GM12892 (cell line): ENCODE measurements around the gene KCNJ6.

Experiments used
- POLR2A ChIP-seq: IDR thresholded peaks from 2 replicates; pipeline ENCODE4 v1.6.1; 2011; ENCODE audit warnings: low read depth, low read length, control low read depth
- POLR2AphosphoS5 ChIP-seq: IDR thresholded peaks from 2 replicates; pipeline ENCODE4 v1.6.1; 2011; ENCODE audit warnings: low read depth, low read length, control low read depth

DNA sequence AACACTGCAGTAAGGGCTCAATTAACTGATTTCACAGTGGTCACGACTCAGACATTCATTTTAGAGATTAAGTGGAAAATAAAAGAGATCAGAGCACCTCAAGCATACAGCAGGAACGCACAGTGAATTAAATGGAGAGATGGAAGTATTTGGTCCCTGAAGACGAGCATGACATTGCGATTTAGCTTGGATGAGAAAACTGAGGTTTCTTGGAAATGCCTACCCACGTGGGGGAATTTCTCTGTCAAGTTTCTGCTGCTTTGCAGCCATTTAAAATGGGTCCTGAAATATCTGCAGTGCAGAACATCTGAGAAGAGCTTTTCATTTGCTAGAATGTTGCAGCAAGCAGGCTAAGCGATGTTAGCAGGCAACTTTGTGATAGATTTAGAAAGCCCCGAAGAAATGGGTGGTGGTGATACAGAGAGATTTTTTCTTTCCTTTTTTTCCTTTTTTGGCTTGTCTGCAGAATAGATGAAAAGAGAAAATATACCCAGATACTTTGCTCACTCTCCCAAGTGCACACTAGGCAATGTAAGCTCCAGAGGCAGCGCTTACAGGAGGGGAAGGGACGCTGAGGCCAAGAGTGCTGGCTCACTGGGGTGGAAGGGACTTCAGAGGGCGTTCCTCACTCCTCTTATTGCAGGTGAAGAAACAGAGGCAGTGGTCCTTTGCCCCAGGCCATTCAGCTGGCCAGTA lies 258.0 kb downstream of the KCNJ6 start:
- TF ChIP-seq POLR2A (no peak), POLR2AphosphoS5 (no peak)
